H1 (cell line): ENCODE results near the gene CNNM1. TPM values are rescaled to one million over a fixed set of nuclear protein-coding genes. Genes with fewer than 3 reads are reported as not detected.

Experiments
- CTCF ChIA-PET: fragments of 300-600 bp; sonication (Branson Sonifier 250); formaldehyde crosslinking; loops from one replicate; lab custom pipeline; 2021; ENCODE audit not compliant: partially characterized antibody; lab: Charles Lee
- POLR2A ChIA-PET: fragments of 300-600 bp; sonication (Branson Sonifier 250); formaldehyde crosslinking; loops from one replicate; lab custom pipeline; 2021; ENCODE audit warnings: inconsistent platforms; ENCODE audit not compliant: partially characterized antibody; lab: Charles Lee
- DNase-seq, 2 experiments: peaks; one replicate each; pipeline versions ENCODE4 v3.0.0 to v3.0.0-alpha.2; 2010 to 2022; ENCODE audit warnings: low spot score in 2 of 2, low read depth in 1 of 2, mixed read lengths in 1 of 2
- FAIRE-seq: peaks from 2 replicates; lab custom pipeline; 2011; peaks lifted over from hg19 to GRCh38; lab: Jason Lieb, UNC
- H2AFZ ChIP-seq: 2 replicates; pipeline ENCODE4 v1.8.1; 2012; ENCODE audit warnings: low read length, inconsistent platforms
- H2AK5ac ChIP-seq: 2 replicates; pipeline ENCODE4 v1.6.1; 2013; ENCODE audit warnings: low read depth, low read length
- H2BK120ac ChIP-seq: replicated peaks from 2 replicates; pipeline ENCODE3; 2013; ENCODE audit warnings: low read depth, low read length, inconsistent platforms
- H2BK12ac ChIP-seq: 2 replicates; pipeline ENCODE4 v1.6.1; 2013; ENCODE audit warnings: low read depth, low read length
- H2BK15ac ChIP-seq: 2 replicates; pipeline ENCODE4 v1.6.1; 2013; ENCODE audit warnings: low read length
- H2BK20ac ChIP-seq: 2 replicates; pipeline ENCODE4 v1.6.1; 2013; ENCODE audit warnings: low read length
- H2BK5ac ChIP-seq: 2 replicates; pipeline ENCODE4 v1.6.1; 2013; ENCODE audit warnings: low read depth, low read length
- H3K14ac ChIP-seq: 2 replicates; pipeline ENCODE4 v1.6.1; 2013; ENCODE audit warnings: inconsistent platforms; ENCODE audit not compliant: insufficient read length
- H3K18ac ChIP-seq: 2 replicates; pipeline ENCODE4 v1.6.1; 2013; ENCODE audit warnings: low read length; ENCODE audit errors: extremely low read depth
- H3K23ac ChIP-seq: 2 replicates; pipeline ENCODE4 v1.6.1; 2013; ENCODE audit warnings: inconsistent platforms; ENCODE audit not compliant: insufficient read length
- H3K23me2 ChIP-seq: 2 replicates; pipeline ENCODE4 v1.6.1; 2013; ENCODE audit warnings: low read depth, low read length
- H3K27ac ChIP-seq: 2 replicates; pipeline ENCODE4 v1.6.1; 2011; ENCODE audit warnings: low read depth, low read length, inconsistent platforms
- H3K27me3 ChIP-seq, 4 experiments: replicated peaks in 1 of 4; 1 replicate in 1 of 4; 2 replicates in 3 of 4; pipeline versions ENCODE4 v1.6.1 to v1.8.1; 2011 to 2013; ENCODE audit warnings: low read length in 3 of 4, mild to moderate bottlenecking in 3 of 4, inconsistent platforms in 2 of 4, mixed read lengths in 2 of 4, moderate library complexity in 1 of 4; ENCODE audit not compliant: control insufficient read depth in 3 of 4, insufficient read depth in 3 of 4; ENCODE audit errors: extremely low read depth in 1 of 4
- H3K36me3 ChIP-seq, 4 experiments: 2 replicates each; pipeline versions ENCODE4 v1.6.1 to v1.8.1; 2011 to 2013; ENCODE audit warnings: mild to moderate bottlenecking in 4 of 4, low read length in 3 of 4, moderate library complexity in 2 of 4, control low read depth in 1 of 4, inconsistent platforms in 1 of 4; ENCODE audit not compliant: insufficient read depth in 4 of 4, control insufficient read depth in 2 of 4
- H3K4ac ChIP-seq: replicated peaks from 2 replicates; pipeline ENCODE3; 2013; ENCODE audit warnings: low read length, low read depth, mixed read lengths, inconsistent platforms; ENCODE audit not compliant: insufficient read length
- H3K4me1 ChIP-seq, 4 experiments: replicated peaks in 1 of 4; 1 replicate in 1 of 4; 2 replicates in 3 of 4; pipeline versions ENCODE4 v1.6.1 to v1.8.1; 2011 to 2013; ENCODE audit warnings: low read length in 3 of 4, inconsistent platforms in 2 of 4, mixed read lengths in 1 of 4; ENCODE audit not compliant: insufficient read depth in 4 of 4, control insufficient read depth in 3 of 4
- H3K4me2 ChIP-seq, 2 experiments: 2 replicates each; pipeline versions ENCODE4 v1.6.1 to v1.8.1; 2011 to 2013; ENCODE audit warnings: low read depth in 2 of 2, low read length in 2 of 2, control low read depth in 1 of 2, inconsistent platforms in 1 of 2, mild to moderate bottlenecking in 1 of 2; ENCODE audit not compliant: insufficient read depth in 1 of 2
- H3K4me3 ChIP-seq, 4 experiments: fragments of 200-600, 300-600 bp in 1 of 4; sonication (generic), shearing (Covaris generic), sonication (Bioruptor Twin) in 1 of 4; 2 replicates each; pipeline versions ENCODE4 v1.5.1 to v1.8.1; 2011 to 2016; ENCODE audit warnings: low read length in 4 of 4, low read depth in 3 of 4, control low read depth in 2 of 4, inconsistent platforms in 2 of 4, mild to moderate bottlenecking in 2 of 4, mixed read lengths in 1 of 4, moderate library complexity in 1 of 4; ENCODE audit not compliant: insufficient read depth in 2 of 4; ENCODE audit errors: extremely low read depth in 1 of 4
- H3K56ac ChIP-seq: replicated peaks from 2 replicates; pipeline ENCODE3; 2013; ENCODE audit warnings: low read depth, mild to moderate bottlenecking, mixed read lengths, low read length, inconsistent platforms; ENCODE audit not compliant: insufficient read length
- H3K79me1 ChIP-seq: 2 replicates; pipeline ENCODE4 v1.6.1; 2013; ENCODE audit warnings: low read depth, low read length, control low read depth
- H3K79me2 ChIP-seq, 2 experiments: 2 replicates each; pipeline versions ENCODE4 v1.6.1 to v1.8.1; 2012 to 2013; ENCODE audit warnings: low read length in 2 of 2, mild to moderate bottlenecking in 2 of 2, inconsistent platforms in 1 of 2; ENCODE audit not compliant: insufficient read depth in 2 of 2, control insufficient read depth in 1 of 2
- H3K9ac ChIP-seq, 4 experiments: replicated peaks in 1 of 4; 1 replicate in 1 of 4; 2 replicates in 3 of 4; pipeline versions ENCODE4 v1.6.1 to v1.8.1; 2011 to 2013; ENCODE audit warnings: low read depth in 3 of 4, low read length in 3 of 4, control low read depth in 2 of 4, mild to moderate bottlenecking in 2 of 4, moderate library complexity in 2 of 4, inconsistent platforms in 1 of 4; ENCODE audit errors: extremely low read depth in 1 of 4
- H3K9me3 ChIP-seq, 2 experiments: 2 replicates each; pipeline versions ENCODE4 v1.6.1 to v1.8.1; 2012 to 2013; ENCODE audit warnings: mild to moderate bottlenecking in 2 of 2, moderate library complexity in 2 of 2, control low read depth in 1 of 2, inconsistent platforms in 1 of 2, low read depth in 1 of 2, low read length in 1 of 2, mixed read lengths in 1 of 2; ENCODE audit not compliant: insufficient read depth in 2 of 2
- H4K20me1 ChIP-seq, 2 experiments: replicated peaks in 1 of 2; 2 replicates each; pipeline versions ENCODE3 to v1.8.1; 2011 to 2013; ENCODE audit warnings: inconsistent platforms in 2 of 2, low read length in 2 of 2, mild to moderate bottlenecking in 1 of 2; ENCODE audit not compliant: insufficient read depth in 2 of 2, control insufficient read depth in 1 of 2
- H4K5ac ChIP-seq: 2 replicates; pipeline ENCODE4 v1.6.1; 2013; ENCODE audit warnings: low read length, low read depth, mixed read lengths, inconsistent platforms; ENCODE audit not compliant: insufficient read length
- H4K8ac ChIP-seq: 2 replicates; pipeline ENCODE4 v1.8.0; 2013; ENCODE audit warnings: mild to moderate bottlenecking, moderate library complexity, low read length, inconsistent platforms; ENCODE audit not compliant: insufficient read depth; ENCODE audit errors: extremely low read depth
- H4K91ac ChIP-seq: replicated peaks from 2 replicates; pipeline ENCODE3; 2013; ENCODE audit warnings: low read length, mixed read lengths, inconsistent platforms; ENCODE audit not compliant: insufficient read length
- GABPA ChIP-seq: IDR thresholded peaks from 2 replicates; pipeline ENCODE4 v1.6.1; 2011; ENCODE audit warnings: mild to moderate bottlenecking, low read length, moderate library complexity, borderline replicate concordance; ENCODE audit not compliant: insufficient read depth
- KDM1A ChIP-seq: fragments of 200-600, 300-600 bp; sonication (generic); IDR thresholded peaks from 2 replicates; pipeline ENCODE4 v1.7.1; 2016; ENCODE audit warnings: mild to moderate bottlenecking, low read length, borderline replicate concordance
- TAF7 ChIP-seq: optimal IDR thresholded peaks from 2 replicates; pipeline ENCODE3; 2011; ENCODE audit warnings: low read depth, mild to moderate bottlenecking, inconsistent platforms, low read length, moderate library complexity, borderline replicate concordance
- YY1 ChIP-seq: IDR thresholded peaks from 2 replicates; pipeline ENCODE4 v1.6.1; 2011; ENCODE audit warnings: low read depth, mild to moderate bottlenecking, low read length
- WGBS, 2 experiments: shearing (Covaris generic) in 1 of 2; methylation state at CpG; one replicate each; pipeline versions ENCODE4 v1.1.6 to v1.1.7; 2013 to 2015; ENCODE audit warnings: low lambda C conversion rate in 2 of 2, mixed read lengths in 2 of 2, inconsistent platforms in 1 of 2, low coverage in 1 of 2, missing lambda C conversion rate in 1 of 2; ENCODE audit not compliant: insufficient replicate concordance in 2 of 2, insufficient coverage in 1 of 2, insufficient read length in 1 of 2; ENCODE audit errors: extremely low coverage in 1 of 2, missing lambda C conversion rate in 1 of 2; 5-methylcytosine and 5-hydroxymethylcytosine counted together
- polyA plus RNA-seq, 7 experiments: library from polyadenylated mRNA; depleted of rRNA in 3 of 7; stranded (reverse) in 5 of 7; unstranded in 2 of 7; fragments of >200 nt in 5 of 7; fragments of 200-250 nt in 2 of 7; gene quantifications; 1 replicate in 5 of 7; 2 replicates in 1 of 7; 4 replicates in 1 of 7; pipeline versions ENCODE4 v1.2.1 to v1.2.3, GENCODE V29; 2011 to 2013; ENCODE audit warnings: missing spikeins in 2 of 7, mixed read lengths in 2 of 7
- total RNA-seq: library from RNA; stranded (reverse); fragmentation: NEBNext Ultra II Directional; extraction: Animal tissue kit (Norgen Biotek cat#: 25700); gene quantifications from 2 replicates; pipeline ENCODE4 v1.2.1, GENCODE V29; 2021

Gene CNNM1
- total and polyA plus RNA-seq, 2 of the 8 experiments (the other 6 are each of a cell fraction or from before 2014, with no cell fraction given) = 0.74 to 0.92 TPM

DNA sequence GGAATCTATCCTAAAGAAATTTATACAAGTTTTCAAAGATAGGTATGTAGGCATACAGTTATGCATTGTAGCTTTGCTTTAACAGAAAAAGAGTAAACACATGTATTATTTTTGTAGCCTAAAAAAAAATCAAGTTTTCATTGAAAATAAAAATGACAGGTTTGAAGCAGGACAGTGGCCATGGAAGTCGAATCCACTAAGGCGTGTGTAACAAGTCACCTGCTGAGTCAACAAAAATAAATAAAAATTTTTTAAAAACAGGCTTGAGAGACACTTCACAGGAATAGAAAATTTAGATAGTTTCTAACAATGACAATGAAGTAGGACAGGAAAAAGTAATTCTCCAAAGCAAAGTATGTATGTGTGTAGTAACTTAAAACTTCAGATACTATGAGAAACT is 109.7 kb downstream of the CNNM1 start:
- DNase-seq (no peak), FAIRE-seq (no peak)
- Histone ChIP-seq H2BK5ac (no peak overlapping the region), H2BK120ac (no peak overlapping the region), H3K9me3 (no peaks in the 10 kb centered on the region), H3K27me3 (no peaks in the 10 kb centered on the region), H3K18ac (no peak overlapping the region), H4K20me1 (peaks cover 0 to 1% of the 10 kb centered on the region in 2 experiments), H2AK5ac (no peak overlapping the region), H2BK15ac (no peak overlapping the region), H3K4me3 (no peak overlapping the region), H3K36me3 (no peaks in the 10 kb centered on the region), H2BK12ac (no peak overlapping the region), H3K4me2 (no peak overlapping the region), H3K4me1 (no peaks in the 10 kb centered on the region), H3K79me1 (no peaks in the 10 kb centered on the region), H3K23ac (no peak overlapping the region), H3K23me2 (no peaks in the 10 kb centered on the region), H3K9ac (no peak overlapping the region), H4K91ac (no peak overlapping the region), H3K14ac (no peak overlapping the region), H3K4ac (no peak overlapping the region), H3K56ac (no peak overlapping the region), H3K79me2 (no peaks in the 10 kb centered on the region), H4K8ac (no peak overlapping the region), H2AFZ (no peak overlapping the region), H4K5ac (no peak overlapping the region), H2BK20ac (no peak overlapping the region), H3K27ac (no peak overlapping the region)
- 74% methylated on average over 2 of the region's 2 CpGs; no CpG with 5 or more reads in 1 of the 2 experiments for WGBS, 2 experiments
- TF ChIP-seq GABPA (no peak), YY1 (no peak), TAF7 (no peak), KDM1A (no peak)
- CTCF ChIA-PET = interaction anchor here (0.8 to 5.1 kb wide), 5 partner anchors 46 to 110 kb away, joined by 3 to 26 read pairs (median 4); partner anchors contain the start of gene NKX2-3
- POLR2A ChIA-PET = interaction anchor here (1.4 kb wide), 1 partner anchor 9 kb away, joined by 8 read pairs; the partner anchor contains the start of gene GOT1
